Amygdala (tissue), 56 donors: ENCODE measurements around the gene EGR4.

Source experiments
- DNase-seq, 56 donors: peaks; one replicate each; lab custom pipeline; 2025; lab: John Stamatoyannopoulos, UW

Gene EGR4

DNA sequence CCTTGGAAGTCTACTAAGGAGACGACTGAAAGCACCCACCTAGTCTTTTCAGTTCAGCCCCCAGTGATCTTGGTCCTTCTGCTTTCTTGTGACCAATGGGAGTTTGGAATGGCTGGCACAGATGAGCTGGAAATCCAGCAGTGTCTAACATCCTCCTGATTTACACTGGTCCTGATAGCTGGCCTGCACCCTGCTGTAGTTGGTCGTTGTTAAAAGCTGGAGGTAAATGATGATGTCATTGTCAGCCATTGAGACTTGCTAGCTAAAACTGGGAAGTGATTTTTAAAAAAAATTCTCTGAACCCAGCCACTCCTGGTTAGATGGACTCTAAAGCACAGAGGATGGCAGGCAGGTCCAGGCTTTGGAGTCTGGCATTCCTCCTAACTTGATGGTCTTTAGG, 39.9 kb downstream of the EGR4 start:
- no peak for DNase-seq

DNA sequence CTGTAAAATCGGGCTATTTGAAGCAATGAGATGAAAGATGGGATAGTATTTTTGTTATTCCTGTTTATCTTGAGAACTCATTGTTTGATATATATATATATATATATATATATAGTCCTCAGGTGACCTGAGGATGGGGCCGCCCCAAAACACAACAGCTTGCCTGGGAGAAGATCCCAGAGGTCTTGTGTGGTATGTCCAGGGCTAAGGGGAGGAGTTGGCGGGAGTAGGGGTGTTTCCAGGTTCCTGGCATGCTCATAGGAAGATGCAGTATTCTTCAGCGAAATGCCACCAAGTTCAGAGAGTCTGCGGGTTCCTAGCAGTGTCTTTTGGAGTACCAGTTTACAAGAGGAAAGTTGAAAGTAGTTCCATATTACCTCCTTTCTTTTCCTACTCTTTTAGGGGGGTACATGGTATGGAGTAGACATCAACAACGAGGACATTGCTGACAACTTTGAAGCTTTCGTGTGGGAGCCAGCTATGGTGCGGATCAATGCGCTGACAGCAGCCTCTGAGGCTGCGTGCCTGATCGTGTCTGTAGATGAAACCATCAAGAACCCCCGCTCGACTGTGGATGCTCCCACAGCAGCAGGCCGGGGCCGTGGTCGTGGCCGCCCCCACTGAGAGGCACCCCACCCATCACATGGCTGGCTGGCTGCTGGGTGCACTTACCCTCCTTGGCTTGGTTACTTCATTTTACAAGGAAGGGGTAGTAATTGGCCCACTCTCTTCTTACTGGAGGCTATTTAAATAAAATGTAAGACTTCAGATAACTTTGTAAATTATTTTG, 40.9 kb downstream of the EGR4 start:
- no peak for DNase-seq

DNA sequence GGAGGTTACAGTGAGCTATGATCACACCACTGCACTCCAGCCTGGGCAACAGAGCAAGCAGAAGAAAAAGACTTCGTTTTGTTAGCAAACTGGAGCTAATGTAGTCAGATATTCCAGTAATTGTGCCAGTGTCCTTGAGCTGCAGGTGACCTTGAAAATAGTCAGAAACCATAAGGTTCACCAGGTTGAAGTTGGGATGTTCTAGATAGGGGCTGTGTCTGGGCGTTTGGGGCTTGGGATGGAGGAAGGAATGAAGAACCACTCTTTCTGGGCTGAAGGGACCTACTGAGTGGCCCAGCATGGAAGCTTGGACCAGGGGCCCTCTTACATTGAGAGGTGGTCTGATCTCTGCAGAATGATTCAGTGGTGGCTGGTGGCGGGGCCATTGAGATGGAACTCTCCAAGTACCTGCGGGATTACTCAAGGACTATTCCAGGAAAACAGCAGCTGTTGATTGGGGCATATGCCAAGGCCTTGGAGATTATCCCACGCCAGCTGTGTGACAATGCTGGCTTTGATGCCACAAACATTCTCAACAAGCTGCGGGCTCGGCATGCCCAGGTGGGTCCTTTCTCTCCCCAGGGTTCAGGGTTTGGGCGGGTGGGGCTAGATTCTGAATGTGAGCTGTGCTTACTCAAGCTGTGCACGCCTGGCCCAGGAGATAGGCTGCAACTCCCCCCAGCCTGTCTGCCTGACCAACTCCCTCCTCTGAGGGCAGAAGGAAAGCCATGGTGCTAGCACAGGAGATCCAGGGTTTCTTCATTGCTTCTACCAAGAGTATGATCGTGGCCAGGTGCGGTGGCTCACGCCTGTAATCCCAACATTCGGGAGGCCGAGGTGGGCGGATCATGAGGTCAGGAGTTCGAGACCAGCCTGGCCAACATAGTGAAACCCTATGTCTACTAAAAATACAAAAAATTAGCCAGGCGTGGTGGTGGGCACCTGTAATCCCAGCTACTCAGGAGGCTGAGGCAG, 42.2 kb downstream of the EGR4 start:
- DNase-seq: no peak

DNA sequence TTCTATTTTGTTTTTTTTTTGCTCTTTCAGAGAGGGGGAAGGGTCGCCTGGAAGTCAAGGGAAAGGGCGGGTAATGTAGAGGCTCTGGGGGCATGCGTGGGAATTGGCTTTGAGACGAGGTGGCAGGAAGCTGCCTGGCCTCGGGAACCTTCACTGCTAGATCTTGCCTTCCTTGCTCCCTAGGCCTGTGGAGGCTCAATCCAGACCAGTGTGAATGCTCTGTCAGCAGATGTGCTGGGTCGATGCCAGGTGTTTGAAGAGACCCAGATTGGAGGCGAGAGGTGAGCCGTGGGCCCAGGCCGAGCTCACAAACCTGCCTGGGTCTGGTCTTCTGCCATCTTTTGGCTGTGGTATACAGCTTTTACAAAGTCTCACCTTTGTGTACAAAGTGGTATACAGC, 43.7 kb downstream of the EGR4 start:
- no peak for DNase-seq

DNA sequence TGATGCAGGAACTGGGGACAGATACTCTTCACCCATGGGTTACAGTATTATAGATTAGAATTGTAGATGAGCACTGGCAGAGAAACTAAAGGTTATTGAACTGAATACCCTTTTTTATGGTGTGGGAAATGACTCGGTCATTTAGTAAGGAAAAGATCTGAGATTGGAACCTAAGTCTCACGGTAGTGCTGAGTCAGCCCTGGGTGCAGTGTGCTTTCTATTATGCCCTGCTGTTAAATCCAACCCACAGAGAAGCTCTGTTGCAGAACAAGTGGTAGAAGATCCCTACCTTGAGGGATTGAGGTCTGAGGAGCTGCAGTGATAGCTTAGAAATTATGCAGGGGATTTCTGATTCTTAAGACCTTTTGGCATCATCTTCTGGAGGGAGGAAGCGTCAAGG, 46.5 kb downstream of the EGR4 start:
- DNase-seq: no peak

DNA sequence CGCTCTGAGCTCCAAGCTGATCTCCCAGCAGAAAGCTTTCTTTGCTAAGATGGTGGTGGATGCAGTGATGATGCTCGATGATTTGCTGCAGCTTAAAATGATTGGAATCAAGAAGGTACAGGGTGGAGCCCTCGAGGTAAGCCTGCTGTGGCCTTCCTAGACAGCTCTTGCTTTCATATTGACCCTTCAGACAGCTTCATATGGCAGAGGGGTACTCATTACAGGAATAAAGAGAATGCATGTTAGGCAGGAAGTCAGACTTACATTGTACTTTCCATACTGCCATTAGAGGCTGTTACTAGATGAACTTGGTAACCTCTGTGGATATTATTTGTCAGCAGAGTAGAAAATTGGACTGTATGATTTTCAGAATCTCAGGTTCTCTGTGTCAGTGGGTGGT, 48.8 kb downstream of the EGR4 start:
- DNase-seq: no peak

DNA sequence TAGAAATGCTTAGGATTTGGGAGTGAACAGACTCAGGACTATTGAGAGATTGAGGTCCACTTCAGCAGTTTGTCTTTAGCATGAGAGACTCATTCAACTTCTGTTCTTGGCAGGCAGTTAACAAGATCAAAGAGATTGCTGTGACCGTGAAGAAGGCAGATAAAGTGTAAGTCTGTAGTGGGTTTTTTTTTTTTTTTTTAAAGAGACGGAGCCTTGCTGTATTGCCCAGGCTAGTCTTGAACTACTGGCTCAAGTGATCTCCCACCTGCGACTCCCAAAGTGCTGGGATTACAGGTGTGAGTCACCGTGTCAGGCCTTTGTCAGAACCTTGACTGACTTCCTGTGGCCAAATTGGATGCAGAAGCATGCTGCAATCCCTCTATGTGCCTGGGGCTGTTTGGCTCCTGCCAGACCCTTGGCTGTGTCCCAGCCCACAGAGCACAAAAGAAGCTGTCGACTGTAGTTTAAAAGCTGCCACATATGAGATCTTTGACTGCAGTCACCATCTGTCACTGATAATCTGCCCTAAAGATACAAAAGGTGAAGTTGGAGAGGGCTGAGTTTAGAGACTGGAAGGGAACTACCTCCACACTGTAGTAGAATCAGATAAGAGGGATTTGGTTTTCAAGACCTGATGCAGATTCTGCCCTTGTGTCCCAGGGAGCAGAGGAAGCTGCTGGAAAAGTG, 49.3 kb downstream of the EGR4 start:
- DNase-seq: no peak
